ENCODE data around the gene IL10RA.
"Not testable (repeated sequence)": the region's sequence is repeated elsewhere in the genome, so short reads cannot be mapped to it uniquely, and the experiment has no call there.

Gene IL10RA

GRCh38 chr11:117962826-117963225 lies 23.4 kb upstream of the IL10RA start:
- DNase-seq = no peak

- DNase-seq = no peak
These were observed 19.3 kb upstream of the IL10RA start for GRCh38 chr11:117966908-117967307.

GRCh38 chr11:117969160-117969991 lies 16.8 kb upstream of the IL10RA start:
- DNase-seq = no peak

- peak; percentile 62 for DNase-seq
These were observed 15.7 kb upstream of the IL10RA start for GRCh38 chr11:117970400-117971024.

- DNase-seq = no peak
These were observed 14.2 kb upstream of the IL10RA start for GRCh38 chr11:117972044-117972443.

- no peak for DNase-seq
These were observed 13.3 kb upstream of the IL10RA start for GRCh38 chr11:117972629-117973502.

GRCh38 chr11:117973503-117973860 lies 12.7 kb upstream of the IL10RA start:
- no peak for DNase-seq

GRCh38 chr11:117976445-117976844 lies 9.7 kb upstream of the IL10RA start:
- no peak for DNase-seq

GRCh38 chr11:117977029-117977428 lies 9.2 kb upstream of the IL10RA start:
- no peak for DNase-seq

GRCh38 chr11:117977612-117978264 lies 8.5 kb upstream of the IL10RA start:
- DNase-seq = not testable (repeated sequence)

- DNase-seq = not testable (repeated sequence)
These were observed 7.8 kb upstream of the IL10RA start for GRCh38 chr11:117978291-117978910.

GRCh38 chr11:117978991-117979390 lies 7.2 kb upstream of the IL10RA start:
- no peak for DNase-seq

GRCh38 chr11:117979481-117980211 lies 6.5 kb upstream of the IL10RA start:
- no peak for DNase-seq

GRCh38 chr11:117980280-117980679 lies 5.9 kb upstream of the IL10RA start:
- no peak for DNase-seq

- no peak for DNase-seq
These were observed 5.5 kb upstream of the IL10RA start for GRCh38 chr11:117980720-117981119.

- no peak for DNase-seq
These were observed 3.1 kb upstream of the IL10RA start for GRCh38 chr11:117983163-117983475.

GRCh38 chr11:117984476-117984875 lies 1.7 kb upstream of the IL10RA start:
- no peak for DNase-seq

GRCh38 chr11:117986981-117987574 lies 884 bp downstream of the IL10RA start:
- DNase-seq = peak; percentile 89

GRCh38 chr11:117989351-117990102 lies 3.3 kb downstream of the IL10RA start:
- no peak for DNase-seq

- no peak for DNase-seq
These were observed 5.9 kb downstream of the IL10RA start for GRCh38 chr11:117992136-117992535.

- DNase-seq = no peak
These were observed 6.4 kb downstream of the IL10RA start for GRCh38 chr11:117992620-117993019.

Data from CD4-positive, alpha-beta T cell treated with Interleukin-4 for 4 hours (primary cell).